Astrocyte (in vitro differentiated cells and primary cell): ENCODE data around the gene HOXA6.
A peak's percentile ranks its signal among the peaks of the same experiment; 100 is the strongest.

Experiments
- EZH2 ChIP-seq: IDR thresholded peaks from 2 replicates; pipeline ENCODE4 v1.6.1; 2012; ENCODE audit warnings: mild to moderate bottlenecking, low read length, inconsistent platforms; ENCODE audit not compliant: insufficient read depth
- TF ChIP-seq, protein P1 (sequence below): IDR thresholded peaks from 2 replicates; pipeline ENCODE4 v1.5.1; 2011; ENCODE audit warnings: low read depth, mild to moderate bottlenecking, inconsistent platforms, low read length, moderate library complexity; ENCODE audit not compliant: insufficient read depth

GRCh38 chr7:27196287-27196767 lies 48.8 kb upstream of the HOXA6 start:
- TF ChIP-seq, protein P1, sequence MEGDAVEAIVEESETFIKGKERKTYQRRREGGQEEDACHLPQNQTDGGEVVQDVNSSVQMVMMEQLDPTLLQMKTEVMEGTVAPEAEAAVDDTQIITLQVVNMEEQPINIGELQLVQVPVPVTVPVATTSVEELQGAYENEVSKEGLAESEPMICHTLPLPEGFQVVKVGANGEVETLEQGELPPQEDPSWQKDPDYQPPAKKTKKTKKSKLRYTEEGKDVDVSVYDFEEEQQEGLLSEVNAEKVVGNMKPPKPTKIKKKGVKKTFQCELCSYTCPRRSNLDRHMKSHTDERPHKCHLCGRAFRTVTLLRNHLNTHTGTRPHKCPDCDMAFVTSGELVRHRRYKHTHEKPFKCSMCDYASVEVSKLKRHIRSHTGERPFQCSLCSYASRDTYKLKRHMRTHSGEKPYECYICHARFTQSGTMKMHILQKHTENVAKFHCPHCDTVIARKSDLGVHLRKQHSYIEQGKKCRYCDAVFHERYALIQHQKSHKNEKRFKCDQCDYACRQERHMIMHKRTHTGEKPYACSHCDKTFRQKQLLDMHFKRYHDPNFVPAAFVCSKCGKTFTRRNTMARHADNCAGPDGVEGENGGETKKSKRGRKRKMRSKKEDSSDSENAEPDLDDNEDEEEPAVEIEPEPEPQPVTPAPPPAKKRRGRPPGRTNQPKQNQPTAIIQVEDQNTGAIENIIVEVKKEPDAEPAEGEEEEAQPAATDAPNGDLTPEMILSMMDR: peak; percentile 79
- TF ChIP-seq EZH2: no peak
